ENCODE data around the gene CACNA1E.

Gene CACNA1E

GRCh38 chr1:181664543-181664942 is 181.2 kb downstream of the CACNA1E start:
- no peak for TF ChIP-seq POLR2AphosphoS5 (IDR thresholded peaks at IDR 0.05; ENCODE audit: low read depth, low read length)
- no peak for TF ChIP-seq TAF1 (IDR thresholded peaks at IDR 0.05; ENCODE audit: borderline replicate concordance, insufficient read depth, low read length)
- TF ChIP-seq SIN3A (IDR thresholded peaks at IDR 0.05; ENCODE audit: borderline replicate concordance, insufficient read depth, low read length): no peak
- no peak for TF ChIP-seq FOXP2 (optimal IDR thresholded peaks at IDR 0.05; ENCODE audit: borderline replicate concordance, extremely low read depth, extremely low read length, insufficient read depth)
- TF ChIP-seq REST (IDR thresholded peaks at IDR 0.05; ENCODE audit: insufficient read depth in 1 of 2, low read depth in 2 of 2, low read length in 2 of 2): no peak

- TF ChIP-seq SIN3A (IDR thresholded peaks at IDR 0.05; ENCODE audit: borderline replicate concordance, insufficient read depth, low read length): no peak
- TF ChIP-seq POLR2AphosphoS5 (IDR thresholded peaks at IDR 0.05; ENCODE audit: low read depth, low read length): no peak
- no peak for TF ChIP-seq REST (IDR thresholded peaks at IDR 0.05; ENCODE audit: insufficient read depth in 1 of 2, low read depth in 2 of 2, low read length in 2 of 2)
- no peak for TF ChIP-seq TAF1 (IDR thresholded peaks at IDR 0.05; ENCODE audit: borderline replicate concordance, insufficient read depth, low read length)
- no peak for TF ChIP-seq FOXP2 (optimal IDR thresholded peaks at IDR 0.05; ENCODE audit: borderline replicate concordance, extremely low read depth, extremely low read length, insufficient read depth)
These were observed 185.9 kb downstream of the CACNA1E start for GRCh38 chr1:181669246-181669645.

GRCh38 chr1:181674617-181675016 is 191.3 kb downstream of the CACNA1E start:
- TF ChIP-seq POLR2AphosphoS5 (IDR thresholded peaks at IDR 0.05; ENCODE audit: low read depth, low read length) (no peak), REST (IDR thresholded peaks at IDR 0.05; ENCODE audit: insufficient read depth in 1 of 2, low read depth in 2 of 2, low read length in 2 of 2) (no peak), FOXP2 (optimal IDR thresholded peaks at IDR 0.05; ENCODE audit: borderline replicate concordance, extremely low read depth, extremely low read length, insufficient read depth) (no peak), SIN3A (IDR thresholded peaks at IDR 0.05; ENCODE audit: borderline replicate concordance, insufficient read depth, low read length) (no peak), TAF1 (IDR thresholded peaks at IDR 0.05; ENCODE audit: borderline replicate concordance, insufficient read depth, low read length) (no peak)

GRCh38 chr1:181675091-181675917 is 192.0 kb downstream of the CACNA1E start:
- TF ChIP-seq REST (IDR thresholded peaks at IDR 0.05; ENCODE audit: insufficient read depth in 1 of 2, low read depth in 2 of 2, low read length in 2 of 2) (no peak), POLR2AphosphoS5 (IDR thresholded peaks at IDR 0.05; ENCODE audit: low read depth, low read length) (no peak), TAF1 (IDR thresholded peaks at IDR 0.05; ENCODE audit: borderline replicate concordance, insufficient read depth, low read length) (no peak), FOXP2 (optimal IDR thresholded peaks at IDR 0.05; ENCODE audit: borderline replicate concordance, extremely low read depth, extremely low read length, insufficient read depth) (no peak), SIN3A (IDR thresholded peaks at IDR 0.05; ENCODE audit: borderline replicate concordance, insufficient read depth, low read length) (no peak)

Measured in PFSK-1 (cell line).